ENCODE results near the gene UBE2N.

DNA sequence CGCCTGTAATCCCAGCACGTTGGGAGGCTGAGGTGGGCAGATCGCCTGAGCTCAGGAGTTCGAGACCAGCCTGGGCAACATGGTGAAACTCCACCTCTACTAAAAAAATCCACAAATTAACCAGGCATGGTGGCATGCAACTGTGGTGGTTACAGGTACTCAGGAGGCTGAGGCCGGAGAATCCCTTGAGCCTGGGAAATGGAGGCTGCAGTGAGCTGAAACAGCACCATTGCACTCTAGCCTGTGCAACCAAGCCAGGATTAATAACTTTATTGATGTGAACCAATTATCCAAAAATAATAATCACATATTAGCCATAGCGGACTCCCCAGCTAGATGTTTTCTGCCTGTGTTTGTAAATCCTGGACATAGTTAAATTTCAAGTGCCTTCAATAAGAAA, 65.8 kb downstream of the UBE2N start:
- TF ChIP-seq, protein P1, sequence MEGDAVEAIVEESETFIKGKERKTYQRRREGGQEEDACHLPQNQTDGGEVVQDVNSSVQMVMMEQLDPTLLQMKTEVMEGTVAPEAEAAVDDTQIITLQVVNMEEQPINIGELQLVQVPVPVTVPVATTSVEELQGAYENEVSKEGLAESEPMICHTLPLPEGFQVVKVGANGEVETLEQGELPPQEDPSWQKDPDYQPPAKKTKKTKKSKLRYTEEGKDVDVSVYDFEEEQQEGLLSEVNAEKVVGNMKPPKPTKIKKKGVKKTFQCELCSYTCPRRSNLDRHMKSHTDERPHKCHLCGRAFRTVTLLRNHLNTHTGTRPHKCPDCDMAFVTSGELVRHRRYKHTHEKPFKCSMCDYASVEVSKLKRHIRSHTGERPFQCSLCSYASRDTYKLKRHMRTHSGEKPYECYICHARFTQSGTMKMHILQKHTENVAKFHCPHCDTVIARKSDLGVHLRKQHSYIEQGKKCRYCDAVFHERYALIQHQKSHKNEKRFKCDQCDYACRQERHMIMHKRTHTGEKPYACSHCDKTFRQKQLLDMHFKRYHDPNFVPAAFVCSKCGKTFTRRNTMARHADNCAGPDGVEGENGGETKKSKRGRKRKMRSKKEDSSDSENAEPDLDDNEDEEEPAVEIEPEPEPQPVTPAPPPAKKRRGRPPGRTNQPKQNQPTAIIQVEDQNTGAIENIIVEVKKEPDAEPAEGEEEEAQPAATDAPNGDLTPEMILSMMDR (IDR thresholded peaks at IDR 0.05; ENCODE audit: insufficient read depth, low read length, poor library complexity, severe bottlenecking) = no peak
- no peak for TF ChIP-seq EZH2phosphoT487 (conservative IDR thresholded peaks at IDR 0.05; ENCODE audit: low read length)
